22Rv1 (cell line): ENCODE data around the gene ITGA8.

Experiments used
- CTCF ChIP-seq: fragments of 450-650 bp; IDR thresholded peaks from 2 replicates; pipeline ENCODE4 v1.5.1; 2017; ENCODE audit warnings: mild to moderate bottlenecking
- ZFX ChIP-seq: fragments of 450-650 bp; IDR thresholded peaks from 2 replicates; pipeline ENCODE4 v1.6.1; 2017; ENCODE audit warnings: antibody characterized with exemption, borderline replicate concordance

DNA sequence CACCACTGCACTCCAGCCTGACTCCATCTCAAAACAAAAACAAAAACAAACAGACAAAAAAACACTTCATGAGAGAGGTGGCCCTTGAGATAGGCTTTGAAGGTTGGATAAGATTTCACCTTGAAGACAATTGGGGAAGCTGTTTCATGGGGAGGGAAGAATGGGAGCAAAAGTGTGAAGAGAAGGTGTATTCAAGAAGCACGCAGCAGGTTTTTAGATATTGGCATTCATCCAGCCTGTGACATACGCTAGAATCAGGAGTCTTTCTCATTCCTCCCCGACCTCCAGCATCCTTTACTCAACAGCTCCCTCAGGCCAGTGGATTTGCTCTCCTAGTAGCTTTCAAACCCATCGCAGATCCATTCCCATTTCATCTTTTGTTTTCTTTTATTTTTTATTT lies 232.3 kb downstream of the ITGA8 start:
- TF ChIP-seq CTCF (no peak), ZFX (no peak)
